GM12892 (cell line): ENCODE data around the gene COP1.

ENCODE experiments used
- DNase-seq: peaks from one replicate; pipeline ENCODE4 v3.0.0; 2011; ENCODE audit not compliant: insufficient read length
- FAIRE-seq: peaks from 2 replicates; lab custom pipeline; 2011; peaks lifted over from hg19 to GRCh38; lab: Jason Lieb, UNC
- POLR2A ChIP-seq: IDR thresholded peaks from 2 replicates; pipeline ENCODE4 v1.6.1; 2011; ENCODE audit warnings: low read depth, low read length, control low read depth
- POLR2AphosphoS5 ChIP-seq: IDR thresholded peaks from 2 replicates; pipeline ENCODE4 v1.6.1; 2011; ENCODE audit warnings: low read depth, low read length, control low read depth
- TAF1 ChIP-seq: IDR thresholded peaks from 2 replicates; pipeline ENCODE4 v1.6.1; 2011; ENCODE audit warnings: low read depth, mild to moderate bottlenecking, control low read depth, low read length, borderline replicate concordance

Gene COP1

DNA sequence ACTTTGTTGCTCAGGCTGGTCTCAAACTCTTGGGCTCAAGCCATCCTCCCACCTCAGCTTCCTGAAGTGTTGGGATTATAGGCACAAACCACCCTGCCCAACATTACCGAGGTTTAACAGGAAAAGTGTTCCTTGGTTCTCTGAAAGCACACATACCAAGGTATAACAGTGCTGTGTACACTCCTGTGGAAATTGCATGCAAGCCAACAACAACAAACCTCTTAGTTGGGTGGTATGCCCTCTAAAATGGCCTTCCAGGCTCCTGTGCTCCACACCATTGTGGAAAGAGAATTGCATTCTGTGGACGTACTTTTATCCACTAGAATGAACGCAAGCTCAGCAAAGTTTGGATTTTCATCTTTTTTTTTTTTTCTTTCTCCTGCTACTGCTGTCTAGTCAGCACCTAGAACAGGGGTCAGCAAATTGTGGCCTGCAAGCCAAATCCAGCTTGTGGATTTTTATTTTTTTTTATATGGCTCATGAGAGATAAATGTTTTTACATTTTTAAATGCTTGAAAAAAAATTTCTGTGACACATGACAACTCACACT, 271.4 kb downstream of the COP1 start:
- no peak for DNase-seq
- TF ChIP-seq POLR2A (no peak), TAF1 (no peak), POLR2AphosphoS5 (no peak)
- no peak for FAIRE-seq

DNA sequence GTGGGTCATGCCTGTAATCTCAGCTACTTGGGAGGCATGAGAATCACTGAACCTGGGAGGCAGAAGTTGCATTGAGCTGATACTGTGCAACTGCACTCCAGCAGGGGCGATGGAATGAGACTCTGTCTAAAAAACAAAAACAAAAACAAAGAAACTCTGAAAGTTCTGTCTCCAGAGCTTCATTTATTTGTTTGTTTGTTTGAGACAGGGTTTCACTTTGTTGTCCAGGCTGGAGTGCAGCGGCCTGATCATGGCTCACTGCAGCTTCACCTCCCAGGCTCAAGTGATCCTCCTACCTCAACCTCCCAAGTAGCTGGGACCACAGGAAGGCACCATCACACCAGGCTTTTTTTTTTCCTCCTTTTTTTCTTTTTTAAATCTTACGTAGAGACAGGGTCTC, 271.9 kb downstream of the COP1 start:
- no peak for FAIRE-seq
- no peak for DNase-seq
- TF ChIP-seq POLR2A (no peak), POLR2AphosphoS5 (no peak), TAF1 (no peak)

DNA sequence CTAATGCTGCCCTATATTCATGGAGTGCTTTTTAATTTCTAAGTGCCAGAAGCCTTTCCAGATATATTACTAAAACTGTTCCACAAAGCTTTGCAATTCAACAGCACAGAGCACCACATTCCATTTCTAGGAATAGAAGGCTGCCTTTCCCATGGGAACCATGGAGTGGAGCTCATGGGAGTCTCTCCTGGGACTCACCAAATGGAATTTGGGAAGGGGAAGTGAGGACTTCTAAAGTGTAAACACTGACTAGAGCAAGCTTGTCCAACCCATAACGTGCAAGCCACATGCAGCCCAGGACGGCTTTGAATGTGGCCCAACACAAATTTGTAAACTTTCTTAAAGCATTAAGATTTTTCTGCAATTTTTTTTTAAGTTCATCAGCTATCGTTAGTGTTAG, 273.3 kb downstream of the COP1 start:
- no peak for DNase-seq
- no peak for TF ChIP-seq TAF1
- TF ChIP-seq POLR2A = no peak
- TF ChIP-seq POLR2AphosphoS5 = no peak
- no peak for FAIRE-seq

DNA sequence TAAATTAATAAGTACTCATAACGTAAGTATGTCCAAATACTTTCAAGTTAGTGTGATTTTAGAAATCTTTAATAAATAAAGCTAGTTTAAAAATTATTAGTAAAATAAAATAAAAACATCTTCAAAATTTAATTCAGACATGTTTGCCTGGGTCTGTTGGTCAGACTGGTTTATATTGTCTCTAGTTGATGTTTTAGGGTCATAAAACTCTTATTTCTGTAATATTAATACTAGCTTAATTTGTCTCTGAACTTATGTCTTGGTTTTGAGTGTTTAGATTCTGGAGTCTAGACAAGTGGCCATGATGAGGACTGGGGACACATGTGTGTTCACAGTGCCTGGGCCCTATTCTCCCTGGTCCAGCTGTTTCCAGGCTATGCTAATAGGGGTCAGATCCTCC, 279.1 kb downstream of the COP1 start:
- TF ChIP-seq TAF1 (no peak), POLR2AphosphoS5 (no peak), POLR2A (no peak)
- DNase-seq (no peak), FAIRE-seq (no peak)

DNA sequence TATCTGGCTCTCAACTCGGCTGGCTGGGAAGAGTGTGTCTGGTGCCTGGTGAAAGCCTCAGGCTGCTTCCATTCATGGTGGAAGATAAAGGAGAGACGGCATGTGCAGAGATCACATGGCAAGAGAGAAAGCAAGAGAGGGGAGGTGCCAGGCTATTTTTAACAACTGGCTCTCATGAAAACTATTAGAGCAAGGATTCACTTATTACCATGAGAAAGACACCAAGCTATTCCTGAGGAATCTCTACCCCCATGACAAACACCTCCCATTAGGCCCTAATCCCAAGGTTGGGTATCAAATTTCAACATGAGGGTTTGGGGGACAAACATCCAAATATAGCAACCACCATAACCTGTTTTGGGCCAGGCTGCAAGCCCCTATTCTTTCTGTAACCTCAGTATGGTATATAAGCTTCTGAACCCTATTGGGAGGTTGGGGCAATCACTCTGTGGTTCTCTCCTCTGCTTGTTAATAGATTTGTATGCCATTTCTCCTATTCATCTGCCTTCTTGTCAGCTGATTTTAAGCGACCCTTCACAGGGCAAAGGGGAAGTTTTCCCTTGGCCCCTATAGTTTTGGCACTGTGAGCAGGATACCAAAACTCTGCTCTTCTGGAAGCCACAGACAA, 284.7 kb downstream of the COP1 start:
- TF ChIP-seq POLR2AphosphoS5 (no peak), TAF1 (no peak), POLR2A (no peak)
- DNase-seq = no peak
- no peak for FAIRE-seq

DNA sequence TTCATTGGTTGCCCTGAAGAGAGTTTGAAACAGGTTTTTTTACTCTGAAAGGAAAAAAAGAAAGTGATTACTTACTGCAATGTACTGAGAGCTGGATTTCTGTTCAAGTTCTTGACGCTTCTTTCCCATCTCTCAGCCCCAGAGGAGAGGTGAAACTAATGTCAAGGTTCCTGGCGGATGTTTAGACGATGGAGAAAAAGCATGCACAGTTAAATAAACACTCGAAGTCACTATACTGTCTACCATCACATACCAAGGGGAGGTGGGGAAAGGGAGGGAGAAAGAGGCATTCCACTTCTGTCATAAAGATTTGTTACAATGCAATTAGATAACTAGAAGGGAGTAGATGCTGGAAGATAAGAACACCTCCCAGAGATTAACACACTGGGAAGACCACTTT, 286.7 kb downstream of the COP1 start:
- DNase-seq (no peak), FAIRE-seq (no peak)
- TF ChIP-seq POLR2A (no peak), TAF1 (no peak), POLR2AphosphoS5 (no peak)

DNA sequence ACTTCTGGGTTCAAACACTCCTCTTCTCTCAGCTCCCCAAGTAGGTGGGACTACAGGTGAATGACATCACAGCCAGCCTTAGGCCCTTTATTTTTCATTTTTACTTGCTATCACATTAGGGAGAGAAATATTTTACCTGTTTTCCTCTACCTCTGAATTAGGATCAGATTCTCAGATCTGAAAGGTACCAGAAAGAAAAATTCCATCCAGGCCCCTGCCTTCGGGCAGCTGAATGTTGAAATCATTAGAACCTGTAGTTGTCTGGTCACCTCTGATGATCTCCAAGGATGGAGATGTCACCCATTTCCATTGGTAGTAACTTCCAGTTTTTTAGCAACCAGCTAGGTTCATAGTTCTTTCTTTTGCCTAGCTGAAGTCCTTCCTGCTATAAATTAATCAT, 288.1 kb downstream of the COP1 start:
- TF ChIP-seq POLR2A (no peak), TAF1 (no peak), POLR2AphosphoS5 (no peak)
- DNase-seq (no peak), FAIRE-seq (no peak)

DNA sequence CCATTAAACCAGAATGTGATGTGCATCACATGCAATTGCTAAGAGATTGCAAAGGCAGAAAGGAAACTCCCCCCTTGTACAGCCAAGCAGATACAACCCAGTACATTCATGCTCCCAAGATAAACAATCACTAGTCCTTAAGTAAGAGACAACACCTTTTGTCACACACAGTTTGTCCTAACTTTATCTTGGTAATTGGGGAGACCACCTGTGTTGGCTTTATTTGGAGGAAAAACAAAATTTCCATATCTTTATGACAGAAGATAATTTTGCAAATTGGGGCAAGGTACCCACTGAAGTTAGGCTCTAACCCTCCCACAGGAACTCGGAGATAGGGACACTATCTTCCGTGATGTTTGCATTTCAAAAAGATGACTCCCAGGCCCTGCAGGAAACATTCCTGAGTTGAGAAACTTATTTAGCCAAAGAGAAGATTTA, 288.7 kb downstream of the COP1 start:
- no peak for DNase-seq
- no peak for FAIRE-seq
- TF ChIP-seq TAF1 = no peak
- no peak for TF ChIP-seq POLR2A
- no peak for TF ChIP-seq POLR2AphosphoS5

DNA sequence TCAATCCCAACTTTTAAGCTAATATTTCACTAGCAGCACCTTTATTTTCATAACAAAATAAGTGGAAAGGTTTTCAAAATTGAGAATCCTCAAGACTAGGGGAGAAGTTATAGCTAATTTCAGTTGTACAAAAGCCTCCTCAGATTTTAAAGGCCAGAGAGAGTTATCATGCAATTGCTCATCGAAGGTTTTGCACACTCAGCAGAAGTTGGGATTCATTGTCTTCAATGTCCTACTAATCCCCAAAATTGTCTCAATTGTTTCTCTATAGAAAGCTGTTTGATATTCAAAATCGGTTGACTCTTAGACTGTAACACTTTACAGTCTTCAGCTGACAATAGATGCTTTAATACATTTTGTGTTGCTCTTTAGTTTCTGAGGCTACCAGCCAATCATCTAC, 293.0 kb downstream of the COP1 start:
- FAIRE-seq (no peak), DNase-seq (no peak)
- TF ChIP-seq TAF1 (no peak), POLR2AphosphoS5 (no peak), POLR2A (no peak)

DNA sequence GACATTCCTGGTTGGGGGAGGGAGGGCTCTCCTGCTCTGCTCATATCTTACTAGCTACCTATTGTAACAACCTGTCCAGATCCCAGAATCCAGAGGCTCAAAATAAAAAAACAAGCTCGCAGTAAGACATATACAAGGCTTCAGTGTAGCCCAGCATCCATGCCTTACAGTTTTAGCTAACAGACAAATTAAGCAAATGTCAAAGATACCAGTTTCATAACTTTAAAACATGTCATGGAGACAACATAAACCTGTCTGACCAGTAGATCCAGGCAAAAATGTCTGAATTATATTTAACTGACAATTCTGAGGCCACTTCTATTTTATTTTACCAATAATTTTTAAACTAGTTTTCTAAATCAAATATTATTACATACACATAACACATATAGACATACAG, 295.9 kb downstream of the COP1 start:
- no peak for DNase-seq
- no peak for FAIRE-seq
- TF ChIP-seq TAF1 = no peak
- TF ChIP-seq POLR2AphosphoS5 = no peak
- no peak for TF ChIP-seq POLR2A

DNA sequence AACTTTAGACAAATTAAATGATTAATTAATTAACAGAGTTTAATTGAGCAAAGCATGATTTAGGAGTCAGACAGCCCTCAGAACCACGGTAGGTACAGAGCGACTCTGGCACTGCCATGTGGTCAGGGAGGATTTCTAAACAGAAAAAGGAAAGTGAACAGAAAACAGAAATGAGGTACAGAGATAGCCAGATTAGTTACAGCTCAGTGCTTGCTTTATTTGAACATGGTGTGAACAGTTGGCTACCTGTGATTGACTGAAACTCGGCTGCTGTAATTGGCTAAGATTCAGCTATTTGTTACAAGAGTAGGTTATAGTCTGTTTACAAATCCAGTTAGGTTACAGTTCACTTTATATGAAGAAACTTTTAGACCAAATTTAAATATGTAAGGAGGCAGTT, 300.7 kb downstream of the COP1 start:
- FAIRE-seq = no peak
- DNase-seq = no peak
- TF ChIP-seq TAF1 = no peak
- TF ChIP-seq POLR2A = no peak
- no peak for TF ChIP-seq POLR2AphosphoS5

DNA sequence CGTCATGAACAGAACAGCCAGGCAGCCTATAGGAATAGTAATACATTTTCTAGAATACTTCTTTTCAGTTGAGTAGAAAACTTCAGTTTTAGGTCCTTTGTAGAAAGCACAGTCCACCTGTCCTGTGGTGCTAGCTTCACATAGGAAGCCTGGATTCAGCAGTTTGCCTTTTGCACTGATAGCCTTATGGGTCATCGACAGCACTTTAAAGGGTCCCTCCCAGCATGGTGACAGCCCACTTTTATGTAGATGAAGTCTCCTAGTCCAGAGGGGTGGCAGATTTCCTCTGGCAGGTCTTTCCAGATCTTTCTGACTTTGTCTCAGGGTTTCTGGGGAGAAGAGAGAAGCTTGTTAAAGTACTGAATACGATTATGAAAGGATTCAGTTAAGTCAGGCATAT, 302.3 kb downstream of the COP1 start:
- FAIRE-seq = no peak
- TF ChIP-seq POLR2AphosphoS5 (no peak), POLR2A (no peak), TAF1 (no peak)
- no peak for DNase-seq

DNA sequence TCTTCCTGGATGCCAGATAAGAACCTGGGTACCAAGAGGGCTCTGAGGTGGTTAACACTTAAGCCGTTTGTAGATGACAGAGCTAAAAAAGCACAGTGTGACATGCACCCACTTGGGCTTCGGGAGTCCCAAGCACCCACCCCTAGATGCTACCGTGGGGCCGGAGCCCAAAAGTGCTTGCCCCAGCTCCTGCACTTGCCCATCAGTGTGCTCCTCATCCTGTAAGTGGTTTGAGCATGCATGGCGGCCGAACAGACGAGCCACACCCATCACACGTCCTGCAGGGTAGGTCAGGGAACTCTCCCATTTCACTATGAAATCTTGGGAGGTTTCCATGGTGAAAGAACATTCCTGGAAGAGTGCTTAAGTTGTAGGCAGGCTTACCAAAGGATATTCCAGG, 304.8 kb downstream of the COP1 start:
- no peak for TF ChIP-seq POLR2AphosphoS5
- no peak for TF ChIP-seq POLR2A
- no peak for TF ChIP-seq TAF1
- FAIRE-seq = no peak
- DNase-seq = no peak
